A549 (cell line): ENCODE data around the gene CMTR2. TPM values are rescaled to one million over a fixed set of nuclear protein-coding genes. Genes with fewer than 3 reads are reported as not detected.

Experiments used
- ATAC-seq, 2 experiments: fragments of 200-7000 bp in 1 of 2; fragments of >200 bp in 1 of 2; cut with Nextera tagmentation in 1 of 2; cut with Tn5 transposase in 1 of 2; 3 replicates each; pipeline versions ENCODE4 v1.8.0 to v1.9.1; 2018 to 2020; ENCODE audit warnings: mild to moderate bottlenecking in 1 of 2, moderate library complexity in 1 of 2
- CTCF ChIA-PET: fragments of 300-600 bp; sonication (Branson Sonifier 250); formaldehyde crosslinking; extraction: SDS; loops from one replicate; lab custom pipeline; 2021; ENCODE audit warnings: antibody characterized with exemption, inconsistent platforms; lab: Yijun Ruan, JAX
- POLR2A ChIA-PET: fragments of 350-600 bp; formaldehyde crosslinking; extraction: SDS; loops from one replicate; lab custom pipeline; 2021; ENCODE audit warnings: antibody characterized with exemption, inconsistent platforms; lab: Yijun Ruan, JAX
- DNase-seq, 2 experiments: peaks; one replicate each; pipeline versions ENCODE4 v3.0.0 to v3.0.0-alpha.2; 2011 to 2016; ENCODE audit warnings: low read depth in 1 of 2, low spot score in 1 of 2
- FAIRE-seq: peaks from 2 replicates; lab custom pipeline; 2011; peaks lifted over from hg19 to GRCh38; lab: Jason Lieb, UNC
- H3K27ac ChIP-seq, 2 experiments: fragments of >200 bp; sonication (Bioruptor Twin); formaldehyde crosslinking; 3 replicates each; pipeline ENCODE4 v1.5.1; 2016 to 2017
- H3K4me1 ChIP-seq: fragments of >200 bp; sonication (Bioruptor Twin); formaldehyde crosslinking; 3 replicates; pipeline ENCODE4 v1.6.1; 2016
- H3K4me2 ChIP-seq: fragments of >200 bp; sonication (Bioruptor Twin); formaldehyde crosslinking; 3 replicates; pipeline ENCODE4 v1.6.1; 2016
- H3K4me3 ChIP-seq: fragments of >200 bp; sonication (Bioruptor Twin); formaldehyde crosslinking; 3 replicates; pipeline ENCODE4 v1.5.1; 2016
- H3K9me3 ChIP-seq: fragments of >200 bp; sonication (Bioruptor Twin); formaldehyde crosslinking; 3 replicates; pipeline ENCODE4 v1.6.1; 2016
- BHLHE40 ChIP-seq: IDR thresholded peaks from 2 replicates; pipeline ENCODE4 v1.6.1; 2012; ENCODE audit warnings: low read depth, low read length, inconsistent platforms
- CBX2 ChIP-seq: fragments of 200-600 bp; sonication (generic); IDR thresholded peaks from 2 replicates; pipeline ENCODE4 v1.6.1; 2016; ENCODE audit warnings: low read depth, mild to moderate bottlenecking, borderline replicate concordance
- CBX8 ChIP-seq: fragments of 200-600 bp; sonication (generic); IDR thresholded peaks from 2 replicates; pipeline ENCODE4 v1.6.1; 2016
- CEBPB ChIP-seq, 2 experiments: fragments of >200 bp in 1 of 2; sonication (Bioruptor Twin) in 1 of 2; formaldehyde crosslinking in 1 of 2; IDR thresholded peaks; 2 replicates each; pipeline ENCODE4 v1.6.1; 2012 to 2016
- CHD4 ChIP-seq: fragments of 200-600 bp; sonication (generic); IDR thresholded peaks from 2 replicates; pipeline ENCODE4 v1.6.1; 2016; ENCODE audit warnings: antibody characterized with exemption, mild to moderate bottlenecking, borderline replicate concordance
- EHF ChIP-seq: fragments of 250-450 bp; sonication (Bioruptor Pico); IDR thresholded peaks from 2 replicates; pipeline ENCODE4 v1.5.0; 2020; ENCODE audit warnings: mild to moderate bottlenecking
- EP300 ChIP-seq, 2 experiments: fragments of >200 bp; sonication (Bioruptor Twin); formaldehyde crosslinking; IDR thresholded peaks; 2 replicates in 1 of 2; 3 replicates in 1 of 2; pipeline ENCODE4 v1.6.1; 2016 to 2017
- ESRRA ChIP-seq: fragments of 150-350 bp; IDR thresholded peaks from 2 replicates; pipeline ENCODE4 v1.6.1; 2014; ENCODE audit warnings: mild to moderate bottlenecking, low read length, borderline replicate concordance
- FOSL2 ChIP-seq, 2 experiments: fragments of 450-650 bp in 1 of 2; fragments of >200 bp in 1 of 2; sonication (Bioruptor Twin) in 1 of 2; formaldehyde crosslinking; IDR thresholded peaks; 2 replicates each; pipeline versions ENCODE4 v1.5.0 to v1.6.1; 2016 to 2020; ENCODE audit warnings: mild to moderate bottlenecking in 1 of 2, moderate library complexity in 1 of 2
- HDAC2 ChIP-seq: fragments of 200-600 bp; sonication (generic); IDR thresholded peaks from 2 replicates; pipeline ENCODE4 v1.6.1; 2016
- HEYL ChIP-seq: fragments of 250-450 bp; sonication (Bioruptor Pico); IDR thresholded peaks from 2 replicates; pipeline ENCODE4 v1.8.0; 2021; ENCODE audit warnings: mild to moderate bottlenecking, moderate library complexity
- HOXA7 ChIP-seq: fragments of 250-450 bp; sonication (Bioruptor Pico); IDR thresholded peaks from 2 replicates; pipeline ENCODE4 v1.5.0; 2020; ENCODE audit warnings: mild to moderate bottlenecking, moderate library complexity
- HOXB13 ChIP-seq: fragments of 250-450 bp; sonication (Bioruptor Pico); IDR thresholded peaks from 2 replicates; pipeline ENCODE4 v1.5.0; 2020; ENCODE audit warnings: low read depth, mild to moderate bottlenecking, moderate library complexity
- HOXB5 ChIP-seq: fragments of 250-450 bp; sonication (Bioruptor Pico); IDR thresholded peaks from 2 replicates; pipeline ENCODE4 v1.5.0; 2020; ENCODE audit warnings: mild to moderate bottlenecking, moderate library complexity
- JUNB ChIP-seq: fragments of >200 bp; sonication (Bioruptor Twin); formaldehyde crosslinking; IDR thresholded peaks from 2 replicates; pipeline ENCODE4 v1.6.1; 2016
- KDM1A ChIP-seq: fragments of 200-600 bp; sonication (generic); IDR thresholded peaks from 2 replicates; pipeline ENCODE4 v1.6.1; 2016; ENCODE audit warnings: low read depth, mild to moderate bottlenecking
- KDM5A ChIP-seq: fragments of 200-600 bp; sonication (generic); IDR thresholded peaks from 2 replicates; pipeline ENCODE4 v1.6.1; 2016; ENCODE audit warnings: antibody characterized with exemption, mild to moderate bottlenecking
- MAZ ChIP-seq: fragments of 150-350 bp; IDR thresholded peaks from 2 replicates; pipeline ENCODE4 v1.6.1; 2014; ENCODE audit warnings: antibody characterized with exemption, low read depth, low read length, borderline replicate concordance
- MYC ChIP-seq: IDR thresholded peaks from 2 replicates; pipeline ENCODE4 v1.6.1; 2012; ENCODE audit warnings: mild to moderate bottlenecking, inconsistent platforms, low read length, improper control_type of control experiment, borderline replicate concordance
- POLR2AphosphoS2 ChIP-seq: conservative IDR thresholded peaks from 2 replicates; pipeline ENCODE4 v1.6.1; 2012; ENCODE audit warnings: low read length, improper control_type of control experiment, inconsistent platforms
- RARB ChIP-seq: fragments of 250-450 bp; sonication (Bioruptor Pico); IDR thresholded peaks from 2 replicates; pipeline ENCODE4 v1.8.0; 2021; ENCODE audit warnings: mild to moderate bottlenecking, moderate library complexity
- RCOR1 ChIP-seq: fragments of 150-350 bp; IDR thresholded peaks from 2 replicates; pipeline ENCODE4 v1.6.1; 2014; ENCODE audit warnings: antibody characterized with exemption, low read length, low read depth
- RNF2 ChIP-seq: fragments of 200-600 bp; sonication (generic); IDR thresholded peaks from 2 replicates; pipeline ENCODE4 v1.6.1; 2016; ENCODE audit warnings: low read depth, mild to moderate bottlenecking, antibody characterized with exemption, moderate library complexity, borderline replicate concordance
- SREBF2 ChIP-seq: fragments of 450-650 bp; IDR thresholded peaks from 2 replicates; pipeline ENCODE4 v1.6.1; 2014; ENCODE audit warnings: mild to moderate bottlenecking, moderate library complexity
- TFCP2L1 ChIP-seq: fragments of 250-450 bp; sonication (Bioruptor Pico); IDR thresholded peaks from 2 replicates; pipeline ENCODE4 v1.5.0; 2021; ENCODE audit warnings: mild to moderate bottlenecking
- ZC3H11A ChIP-seq: fragments of 450-650 bp; IDR thresholded peaks from 2 replicates; pipeline ENCODE4 v1.6.1; 2014; ENCODE audit warnings: antibody characterized with exemption, mild to moderate bottlenecking
- ZNF302 ChIP-seq: fragments of 250-450 bp; sonication (Bioruptor Pico); IDR thresholded peaks from 2 replicates; pipeline ENCODE4 v1.9.0; 2021; ENCODE audit warnings: inconsistent platforms, mild to moderate bottlenecking, moderate library complexity
- WGBS: methylation state at CpG from one replicate; pipeline ENCODE4 v1.1.6; 2017; ENCODE audit errors: missing lambda C conversion rate; 5-methylcytosine and 5-hydroxymethylcytosine counted together
- polyA plus RNA-seq, 4 experiments: library from polyadenylated mRNA; depleted of rRNA in 3 of 4; stranded (reverse); fragments of >200 nt; fragmentation: RNase III in 1 of 4; extraction: RNeasy Plus Mini Kit Qiagen cat#74134 plus additional on column Dnase treatment in 1 of 4; gene quantifications; 2 replicates in 3 of 4; 3 replicates in 1 of 4; pipeline ENCODE4 v1.2.3, GENCODE V29; 2011 to 2017
- TF ChIP-seq, protein P1 (sequence below): IDR thresholded peaks from 2 replicates; pipeline ENCODE4 v1.6.1; 2012
- TF ChIP-seq, protein P2 (sequence below): fragments of 250-450 bp; sonication (Bioruptor Pico); IDR thresholded peaks from 2 replicates; pipeline ENCODE4 v1.5.0; 2020; ENCODE audit warnings: low read depth, mild to moderate bottlenecking, moderate library complexity
- TF ChIP-seq, protein P3 (sequence below): fragments of 200-600 bp; sonication (generic); IDR thresholded peaks from 2 replicates; pipeline ENCODE4 v1.6.1; 2016; ENCODE audit warnings: antibody characterized with exemption, mild to moderate bottlenecking, moderate library complexity

Gene CMTR2
- polyA plus RNA-seq, 2 of the 4 experiments (the other 2 are of a cell fraction): 16.9 to 34.9 TPM

DNA sequence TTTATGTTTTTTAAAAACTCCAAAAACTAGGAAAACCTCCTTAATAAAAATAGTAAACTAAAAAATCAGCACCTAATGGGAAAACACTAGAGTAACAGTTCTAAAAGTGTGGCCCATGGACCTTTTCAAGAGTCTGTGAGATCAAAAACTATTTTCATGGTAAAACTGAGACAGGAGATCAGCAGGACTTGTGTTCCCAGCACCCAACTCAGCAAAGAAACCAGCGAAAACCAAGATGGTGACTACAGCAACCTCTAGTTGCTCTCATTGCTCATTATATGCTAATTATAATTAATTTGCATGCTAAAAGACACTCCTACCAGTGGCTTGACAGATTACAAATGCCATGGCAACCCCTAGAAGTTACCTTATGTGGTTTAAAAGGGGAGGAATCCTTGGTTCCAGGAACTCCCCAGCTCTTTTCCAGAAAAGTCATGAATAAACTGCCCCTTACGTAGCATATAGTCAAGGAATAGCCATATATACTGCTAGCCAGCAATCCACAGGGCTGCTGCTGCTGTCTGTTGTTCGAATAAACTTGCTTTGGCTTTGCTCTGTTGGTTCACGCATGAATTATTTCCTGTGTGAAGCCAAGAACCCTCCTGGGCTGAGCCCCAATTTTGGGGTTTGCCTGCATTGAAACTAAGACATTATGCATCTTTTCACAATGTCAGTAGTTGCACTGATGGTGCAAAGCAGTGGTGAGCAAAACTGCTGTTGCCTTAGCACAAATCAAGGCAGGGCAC lies 12.4 kb downstream of the CMTR2 start:
- ChIA-PET POLR2A (no interaction called here), CTCF (no interaction called here)
- ATAC-seq (no peak), FAIRE-seq (no peak)
- H3K9me3 ChIP-seq: peaks cover 10% of the 10 kb centered on the region; the same call in 1 of the 3 replicates
- H3K27ac ChIP-seq: no peak overlapping the region
- H3K4me3 ChIP-seq: no peak overlapping the region
- 55% methylated on average over 4 of the region's 4 CpGs for WGBS
- H3K4me1 ChIP-seq: no peaks in the 10 kb centered on the region
- H3K4me2 ChIP-seq: no peak overlapping the region
- TF ChIP-seq, protein P1, sequence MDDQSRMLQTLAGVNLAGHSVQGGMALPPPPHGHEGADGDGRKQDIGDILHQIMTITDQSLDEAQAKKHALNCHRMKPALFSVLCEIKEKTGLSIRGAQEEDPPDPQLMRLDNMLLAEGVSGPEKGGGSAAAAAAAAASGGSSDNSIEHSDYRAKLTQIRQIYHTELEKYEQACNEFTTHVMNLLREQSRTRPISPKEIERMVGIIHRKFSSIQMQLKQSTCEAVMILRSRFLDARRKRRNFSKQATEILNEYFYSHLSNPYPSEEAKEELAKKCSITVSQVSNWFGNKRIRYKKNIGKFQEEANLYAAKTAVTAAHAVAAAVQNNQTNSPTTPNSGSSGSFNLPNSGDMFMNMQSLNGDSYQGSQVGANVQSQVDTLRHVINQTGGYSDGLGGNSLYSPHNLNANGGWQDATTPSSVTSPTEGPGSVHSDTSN: no peak
- TF ChIP-seq, all 56 proteins: peak for 0
- DNase-seq: no peak

DNA sequence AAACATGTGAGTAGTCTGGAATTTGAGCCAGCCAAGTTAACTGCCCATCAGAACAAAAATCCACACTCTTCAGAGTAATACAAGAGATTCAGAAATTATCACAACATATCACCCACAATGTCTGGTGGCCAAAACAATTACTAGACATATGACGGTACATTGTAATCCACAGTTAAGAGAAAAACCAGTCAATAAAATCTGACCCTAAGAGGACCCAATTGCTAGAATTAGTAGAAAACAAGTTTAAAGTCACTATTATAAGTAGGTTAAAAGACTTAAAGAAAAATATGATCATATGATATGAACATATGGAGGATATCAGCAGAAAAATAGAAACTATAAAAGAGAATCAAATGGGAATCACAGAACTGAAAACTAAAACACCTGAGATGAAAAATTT lies 15.8 kb downstream of the CMTR2 start:
- Histone ChIP-seq H3K27ac (no peak overlapping the region), H3K4me1 (no peaks in the 10 kb centered on the region), H3K9me3 (peaks cover 10% of the 10 kb centered on the region; the same call in 1 of the 3 replicates), H3K4me2 (no peak overlapping the region), H3K4me3 (no peak overlapping the region)
- DNase-seq (no peak), FAIRE-seq (no peak), ATAC-seq (no peak)
- TF ChIP-seq KDM5A: no peak
- no peak for TF ChIP-seq HOXB13
- no peak for TF ChIP-seq RARB (CRISPR knock-in tag)
- TF ChIP-seq RCOR1: no peak
- TF ChIP-seq MYC: no peak
- TF ChIP-seq, protein P2, sequence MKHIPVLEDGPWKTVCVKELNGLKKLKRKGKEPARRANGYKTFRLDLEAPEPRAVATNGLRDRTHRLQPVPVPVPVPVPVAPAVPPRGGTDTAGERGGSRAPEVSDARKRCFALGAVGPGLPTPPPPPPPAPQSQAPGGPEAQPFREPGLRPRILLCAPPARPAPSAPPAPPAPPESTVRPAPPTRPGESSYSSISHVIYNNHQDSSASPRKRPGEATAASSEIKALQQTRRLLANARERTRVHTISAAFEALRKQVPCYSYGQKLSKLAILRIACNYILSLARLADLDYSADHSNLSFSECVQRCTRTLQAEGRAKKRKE: no peak
- no peak for TF ChIP-seq HEYL
- no peak for TF ChIP-seq KDM1A
- no peak for TF ChIP-seq CEBPB (IDR thresholded peaks at IDR 0.05)
- TF ChIP-seq POLR2AphosphoS2: no peak
- no peak for TF ChIP-seq EHF (CRISPR knock-in tag)
- no peak for TF ChIP-seq TFCP2L1
- TF ChIP-seq, protein P3, sequence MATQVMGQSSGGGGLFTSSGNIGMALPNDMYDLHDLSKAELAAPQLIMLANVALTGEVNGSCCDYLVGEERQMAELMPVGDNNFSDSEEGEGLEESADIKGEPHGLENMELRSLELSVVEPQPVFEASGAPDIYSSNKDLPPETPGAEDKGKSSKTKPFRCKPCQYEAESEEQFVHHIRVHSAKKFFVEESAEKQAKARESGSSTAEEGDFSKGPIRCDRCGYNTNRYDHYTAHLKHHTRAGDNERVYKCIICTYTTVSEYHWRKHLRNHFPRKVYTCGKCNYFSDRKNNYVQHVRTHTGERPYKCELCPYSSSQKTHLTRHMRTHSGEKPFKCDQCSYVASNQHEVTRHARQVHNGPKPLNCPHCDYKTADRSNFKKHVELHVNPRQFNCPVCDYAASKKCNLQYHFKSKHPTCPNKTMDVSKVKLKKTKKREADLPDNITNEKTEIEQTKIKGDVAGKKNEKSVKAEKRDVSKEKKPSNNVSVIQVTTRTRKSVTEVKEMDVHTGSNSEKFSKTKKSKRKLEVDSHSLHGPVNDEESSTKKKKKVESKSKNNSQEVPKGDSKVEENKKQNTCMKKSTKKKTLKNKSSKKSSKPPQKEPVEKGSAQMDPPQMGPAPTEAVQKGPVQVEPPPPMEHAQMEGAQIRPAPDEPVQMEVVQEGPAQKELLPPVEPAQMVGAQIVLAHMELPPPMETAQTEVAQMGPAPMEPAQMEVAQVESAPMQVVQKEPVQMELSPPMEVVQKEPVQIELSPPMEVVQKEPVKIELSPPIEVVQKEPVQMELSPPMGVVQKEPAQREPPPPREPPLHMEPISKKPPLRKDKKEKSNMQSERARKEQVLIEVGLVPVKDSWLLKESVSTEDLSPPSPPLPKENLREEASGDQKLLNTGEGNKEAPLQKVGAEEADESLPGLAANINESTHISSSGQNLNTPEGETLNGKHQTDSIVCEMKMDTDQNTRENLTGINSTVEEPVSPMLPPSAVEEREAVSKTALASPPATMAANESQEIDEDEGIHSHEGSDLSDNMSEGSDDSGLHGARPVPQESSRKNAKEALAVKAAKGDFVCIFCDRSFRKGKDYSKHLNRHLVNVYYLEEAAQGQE: no peak
- TF ChIP-seq CBX8: no peak
- TF ChIP-seq, all 56 proteins: peak for 0
- POLR2A ChIA-PET: no interaction called here
- WGBS: 91% methylated on average over 1 of the region's 1 CpG
- CTCF ChIA-PET: no interaction called here

DNA sequence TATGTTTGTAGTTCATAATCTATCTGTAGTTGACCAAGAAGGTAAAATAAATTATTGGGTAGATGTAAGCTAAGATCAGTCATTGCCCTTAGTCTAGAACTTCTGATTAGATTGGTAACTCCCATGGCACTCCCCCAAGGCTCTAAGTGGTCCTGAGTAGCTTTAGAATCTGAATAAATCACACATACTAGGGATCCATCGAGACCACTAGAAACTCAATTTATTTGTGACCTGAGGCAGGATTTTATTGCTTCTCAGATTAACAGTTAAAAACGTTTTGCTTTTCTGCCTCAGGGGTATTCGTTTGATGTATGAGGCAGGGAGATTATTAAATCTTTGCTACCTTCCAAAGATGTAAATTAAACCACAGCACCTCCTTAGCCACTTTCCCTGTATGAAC lies 24.9 kb downstream of the CMTR2 start:
- H3K4me1 ChIP-seq: no peaks in the 10 kb centered on the region
- H3K4me3 ChIP-seq: no peak overlapping the region
- POLR2A ChIA-PET: no interaction called here
- 2% methylated on average over 3 of the region's 3 CpGs for WGBS
- no peak overlapping the region for H3K4me2 ChIP-seq
- ATAC-seq (no peak), DNase-seq (no peak), FAIRE-seq (no peak)
- no peaks in the 10 kb centered on the region for H3K9me3 ChIP-seq
- CTCF ChIA-PET: no interaction called here
- no peak overlapping the region for H3K27ac ChIP-seq
- TF ChIP-seq ZNF302 (CRISPR knock-in tag): no peak
- TF ChIP-seq EP300 (IDR thresholded peaks at IDR 0.05): no peak
- TF ChIP-seq BHLHE40: no peak
- TF ChIP-seq SREBF2: no peak
- no peak for TF ChIP-seq ZC3H11A
- no peak for TF ChIP-seq HDAC2
- no peak for TF ChIP-seq ESRRA
- no peak for TF ChIP-seq HOXB5 (CRISPR knock-in tag)
- TF ChIP-seq FOSL2 (IDR thresholded peaks at IDR 0.05): no peak
- no peak for TF ChIP-seq FOSL2 (CRISPR knock-in tag; IDR thresholded peaks at IDR 0.05)
- TF ChIP-seq HOXA7 (CRISPR knock-in tag): no peak
- no peak for TF ChIP-seq RNF2
- TF ChIP-seq CHD4: no peak
- TF ChIP-seq MAZ: no peak
- TF ChIP-seq KDM5A: no peak
- TF ChIP-seq JUNB: no peak
- TF ChIP-seq CBX2: no peak
